Measurements from ENCODE around the gene LHX4.

GRCh38 chr1:180266275-180267210 is 36.5 kb downstream of the LHX4 start:
- TF ChIP-seq TAF1 (IDR thresholded peaks at IDR 0.05; ENCODE audit: low read depth, low read length) (no peak), CTCF (IDR thresholded peaks at IDR 0.05; ENCODE audit: control extremely low read depth in 1 of 3, insufficient read depth in 1 of 3, low read depth in 1 of 3, low read length in 3 of 3) (no peak)

Measured in H1 (cell line).